C4-2B (cell line): ENCODE measurements around the gene SIRPG.

Experiments
- CTCF ChIP-seq: fragments of 450-650 bp; conservative IDR thresholded peaks from 2 replicates; pipeline ENCODE4 v1.5.1; 2017; ENCODE audit warnings: mild to moderate bottlenecking
- ZFX ChIP-seq: fragments of 450-650 bp; IDR thresholded peaks from 2 replicates; pipeline ENCODE4 v1.6.1; 2017

DNA sequence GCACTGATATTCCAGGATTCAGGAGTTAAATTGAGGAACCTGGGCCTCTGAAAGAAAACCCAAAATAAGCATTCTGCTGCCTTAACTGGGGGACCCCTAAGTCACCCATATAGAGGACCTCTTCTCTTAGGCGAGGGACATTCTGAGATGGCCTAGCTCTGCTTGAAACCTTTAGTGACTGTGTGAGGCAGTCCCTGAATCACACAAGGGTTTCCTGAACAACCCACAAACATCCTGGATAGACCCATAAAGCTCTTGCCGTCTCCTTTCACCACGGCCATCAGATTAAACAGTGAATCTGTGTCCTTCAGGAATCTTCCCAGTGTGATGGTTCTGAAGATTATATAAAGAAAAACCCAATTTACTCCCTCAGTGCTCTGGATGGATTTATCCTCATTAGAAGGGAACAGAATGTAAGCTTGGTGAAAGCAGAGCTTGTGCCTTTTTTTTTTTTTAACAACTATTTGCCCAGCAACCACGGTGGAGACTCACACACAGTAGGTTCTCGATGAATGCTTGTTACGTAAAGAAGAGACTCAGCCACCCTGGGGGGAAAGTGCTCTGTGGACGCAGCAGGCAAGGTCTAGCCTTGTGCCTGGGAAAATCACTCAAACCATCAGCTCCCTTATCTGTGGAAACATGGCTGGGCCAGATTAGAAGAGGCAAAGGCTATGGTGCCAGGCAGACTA is 39.1 kb upstream of the SIRPG start:
- TF ChIP-seq CTCF (no peak), ZFX (no peak)
